ENCODE measurements around the gene DPP9. TPM values are rescaled to one million over a fixed set of nuclear protein-coding genes. Genes with fewer than 3 reads are reported as not detected.

Gene DPP9
- total and polyA plus RNA-seq, 2 donors (not counting 1 experiment from before 2014, with no cell fraction given), result 3.6 to 27.1 TPM

GRCh38 chr19:4704317-4704673 lies 19.3 kb downstream of the DPP9 start:
- H3K9me3 ChIP-seq (ENCODE audit: control insufficient read depth, insufficient read depth, low read depth, low read length), result no peaks in the 10 kb centered on the region
- no peak overlapping the region for H3K27ac ChIP-seq (ENCODE audit: insufficient read depth, low read length)
- no peaks in the 10 kb centered on the region for H4K20me1 ChIP-seq (ENCODE audit: control insufficient read depth, extremely low read depth, insufficient read depth, low read length)
- TF ChIP-seq EZH2 (IDR thresholded peaks at IDR 0.05; ENCODE audit: low read length, missing control alignments) (no peak), CTCF (conservative IDR thresholded peaks at IDR 0.05 in 1 of 2, IDR thresholded peaks at IDR 0.05 in 1 of 2; ENCODE audit: low read depth in 1 of 2, low read length in 2 of 2) (no peak)
- peaks cover 38% of the 10 kb centered on the region for H3K36me3 ChIP-seq (ENCODE audit: control insufficient read depth, insufficient read depth, low read length)
- no peak overlapping the region for H2AFZ ChIP-seq (ENCODE audit: low read length)
- H3K79me2 ChIP-seq (ENCODE audit: control insufficient read depth, insufficient read depth, low read length), result no peaks in the 10 kb centered on the region
- no peak for DNase-seq (ENCODE audit: low read depth in 2 of 2)
- no peak overlapping the region for H3K9ac ChIP-seq (ENCODE audit: insufficient read depth, low read length)
- H3K27me3 ChIP-seq (ENCODE audit: control insufficient read depth, insufficient read depth, low read length), result no peaks in the 10 kb centered on the region
- peaks cover 5% of the 10 kb centered on the region for H3K4me1 ChIP-seq (ENCODE audit: control insufficient read depth, extremely low read depth, insufficient read depth, low read length)
- H3K4me3 ChIP-seq (replicated peaks in 1 of 4; ENCODE audit: control extremely low read depth in 1 of 4, insufficient read depth in 1 of 4, low read depth in 3 of 4, low read length in 4 of 4), result no peak overlapping the region
- no peak overlapping the region for H3K4me2 ChIP-seq (ENCODE audit: extremely low read depth, insufficient read depth, low read length)

GRCh38 chr19:4703671-4704316 lies 19.8 kb downstream of the DPP9 start:
- peaks cover 38% of the 10 kb centered on the region for H3K36me3 ChIP-seq (ENCODE audit: control insufficient read depth, insufficient read depth, low read length)
- no peak overlapping the region for H3K4me3 ChIP-seq (replicated peaks in 1 of 4; ENCODE audit: control extremely low read depth in 1 of 4, insufficient read depth in 1 of 4, low read depth in 3 of 4, low read length in 4 of 4)
- H4K20me1 ChIP-seq (ENCODE audit: control insufficient read depth, extremely low read depth, insufficient read depth, low read length), result no peaks in the 10 kb centered on the region
- peaks cover 5% of the 10 kb centered on the region for H3K4me1 ChIP-seq (ENCODE audit: control insufficient read depth, extremely low read depth, insufficient read depth, low read length)
- DNase-seq (ENCODE audit: low read depth in 2 of 2), result no peak
- no peak for TF ChIP-seq EZH2 (IDR thresholded peaks at IDR 0.05; ENCODE audit: low read length, missing control alignments)
- TF ChIP-seq CTCF (conservative IDR thresholded peaks at IDR 0.05 in 1 of 2, IDR thresholded peaks at IDR 0.05 in 1 of 2; ENCODE audit: low read depth in 1 of 2, low read length in 2 of 2), result no peak
- H3K4me2 ChIP-seq (ENCODE audit: extremely low read depth, insufficient read depth, low read length), result no peak overlapping the region
- H3K79me2 ChIP-seq (ENCODE audit: control insufficient read depth, insufficient read depth, low read length), result no peaks in the 10 kb centered on the region
- no peak overlapping the region for H3K27ac ChIP-seq (ENCODE audit: insufficient read depth, low read length)
- H2AFZ ChIP-seq (ENCODE audit: low read length), result no peak overlapping the region
- H3K9me3 ChIP-seq (ENCODE audit: control insufficient read depth, insufficient read depth, low read depth, low read length), result no peaks in the 10 kb centered on the region
- H3K9ac ChIP-seq (ENCODE audit: insufficient read depth, low read length), result no peak overlapping the region
- H3K27me3 ChIP-seq (ENCODE audit: control insufficient read depth, insufficient read depth, low read length), result no peaks in the 10 kb centered on the region

- Histone ChIP-seq H2AFZ (ENCODE audit: low read length) (no peak overlapping the region), H3K27ac (ENCODE audit: insufficient read depth, low read length) (no peak overlapping the region), H3K4me2 (ENCODE audit: extremely low read depth, insufficient read depth, low read length) (no peak overlapping the region), H4K20me1 (ENCODE audit: control insufficient read depth, extremely low read depth, insufficient read depth, low read length) (no peaks in the 10 kb centered on the region), H3K4me3 (replicated peaks in 1 of 4; ENCODE audit: control extremely low read depth in 1 of 4, insufficient read depth in 1 of 4, low read depth in 3 of 4, low read length in 4 of 4) (no peak overlapping the region), H3K9me3 (ENCODE audit: control insufficient read depth, insufficient read depth, low read depth, low read length) (no peaks in the 10 kb centered on the region), H3K36me3 (ENCODE audit: control insufficient read depth, insufficient read depth, low read length) (peaks cover 38% of the 10 kb centered on the region), H3K79me2 (ENCODE audit: control insufficient read depth, insufficient read depth, low read length) (no peaks in the 10 kb centered on the region), H3K27me3 (ENCODE audit: control insufficient read depth, insufficient read depth, low read length) (no peaks in the 10 kb centered on the region), H3K9ac (ENCODE audit: insufficient read depth, low read length) (no peak overlapping the region), H3K4me1 (ENCODE audit: control insufficient read depth, extremely low read depth, insufficient read depth, low read length) (peaks cover 3% of the 10 kb centered on the region)
- TF ChIP-seq EZH2 (IDR thresholded peaks at IDR 0.05; ENCODE audit: low read length, missing control alignments) (no peak), CTCF (conservative IDR thresholded peaks at IDR 0.05 in 1 of 2, IDR thresholded peaks at IDR 0.05 in 1 of 2; ENCODE audit: low read depth in 1 of 2, low read length in 2 of 2) (no peak)
- no peak for DNase-seq (ENCODE audit: low read depth in 2 of 2)
These were observed 20.9 kb downstream of the DPP9 start for GRCh38 chr19:4702764-4703163.
